Left colon (tissue), 2 donors: Measurements from ENCODE around the gene THUMPD1. TPM values are rescaled to one million over a fixed set of nuclear protein-coding genes. Genes with fewer than 3 reads are reported as not detected.
A peak's percentile ranks its signal among the peaks of the same experiment; 100 is the strongest.
"Not testable (repeated sequence)": the region's sequence is repeated elsewhere in the genome, so short reads cannot be mapped to it uniquely, and the experiment has no call there.

Experiments
- ATAC-seq: fragments of 200-7000 bp; cut with Tn5 transposase; one replicate; pipeline ENCODE4 v1.9.1; 2020; ENCODE audit warnings: mild to moderate bottlenecking, moderate library complexity
- DNase-seq, 2 donors: peaks; one replicate each; pipeline ENCODE4 v3.0.0-alpha.2; 2020
- intact Hi-C, 2 donors: fragments of 100-400 bp; cut with DNase I in 1 of 2; cut with micrococcal nuclease in 1 of 2; formaldehyde crosslinking; loops; one replicate each; pipeline versions ENCODE4 v1.11.2 to v1.14.0; 2022; cut with DNase I, micrococcal nuclease
- long read RNA-seq: library from polyadenylated mRNA; unstranded; transcript quantifications from one replicate; pipeline ENCODE4 v2.0.0, GENCODE V29; 2021
- total RNA-seq, 2 donors: library from RNA; stranded (reverse); fragmentation: NEBNext Ultra II Directional; extraction: Animal tissue kit (Norgen Biotek cat#: 25700); gene quantifications; one replicate each; pipeline ENCODE4 v1.2.1, GENCODE V29; 2021
- donor health status: DM: no; HTN: no; CAD: no.
- donor health status: DM: yes; HTN: yes; CAD: no.

Gene THUMPD1
- 10 to 100 TPM; 28.4 to 30.8 TPM for total RNA-seq
- long read RNA-seq, full-length matches to known transcripts: 68 of 72 reads
- long read RNA-seq, partial matches to known transcripts: 2 of 72 reads
- long read RNA-seq, other reads (novel, unspliced or antisense): 2 of 72 reads

GRCh38 chr16:20741554-20742285 is at the start of gene THUMPD1:
Gene THUMPD1 (minus strand): TSS chr16:20741818. CDS start chr16:20741739, 79 bp downstream.
- DNase-seq (peak; percentile 97 to 99), ATAC-seq (peak; percentile 94)
- intact Hi-C loops: no loop called here

GRCh38 chr16:20789130-20789529 is 47.5 kb upstream of the THUMPD1 start:
- ATAC-seq (no peak), DNase-seq (no peak)
- intact Hi-C loops: no loop called here

- ATAC-seq: no peak
- intact Hi-C loops: no loop called here
These were observed 42.6 kb upstream of the THUMPD1 start for GRCh38 chr16:20784204-20784603.

GRCh38 chr16:20782470-20782869 is 40.9 kb upstream of the THUMPD1 start:
- intact Hi-C loops: no loop called here
- DNase-seq (no peak), ATAC-seq (no peak)

More at GRCh38 chr16:20784204-20784603, 42.6 kb upstream of the THUMPD1 start:
- DNase-seq: no peak

- intact Hi-C loops: no loop called here
- DNase-seq: no peak
- ATAC-seq: no peak
These were observed 40.1 kb upstream of the THUMPD1 start for GRCh38 chr16:20781697-20782096.

GRCh38 chr16:20774703-20775362 is 33.2 kb upstream of the THUMPD1 start:
- DNase-seq: peak; percentile 39 to 80
- peak; percentile 93 for ATAC-seq
- intact Hi-C loops: no loop called here

GRCh38 chr16:20773679-20774078 is 32.1 kb upstream of the THUMPD1 start:
- intact Hi-C loops: no loop called here
- no peak for DNase-seq
- ATAC-seq: no peak

GRCh38 chr16:20768818-20769217 is 27.2 kb upstream of the THUMPD1 start:
- no peak for DNase-seq
- intact Hi-C loops: no loop called here
- ATAC-seq: no peak

GRCh38 chr16:20768121-20768520 is 26.5 kb upstream of the THUMPD1 start:
- DNase-seq (no peak), ATAC-seq (no peak)
- intact Hi-C loops: no loop called here

- ATAC-seq (no peak), DNase-seq (no peak)
- intact Hi-C loops: no loop called here
These were observed 26.0 kb upstream of the THUMPD1 start for GRCh38 chr16:20767577-20767976.

- DNase-seq (no peak), ATAC-seq (no peak)
- intact Hi-C loops: no loop called here
These were observed 24.7 kb upstream of the THUMPD1 start for GRCh38 chr16:20766294-20766693.

GRCh38 chr16:20765732-20766131 is 24.1 kb upstream of the THUMPD1 start:
- no peak for ATAC-seq
- DNase-seq: no peak
- intact Hi-C loops: no loop called here

- DNase-seq, intact Hi-C loops, ATAC-seq: not testable (repeated sequence)
These were observed 22.8 kb upstream of the THUMPD1 start for GRCh38 chr16:20764448-20764847.

GRCh38 chr16:20763461-20764232 is 22.0 kb upstream of the THUMPD1 start, which contains the start of gene ACSM3:
Gene ACSM3 (plus strand): TSS chr16:20764014. CDS start chr16:20770035, 6,021 bp downstream.
- intact Hi-C loops: no loop called here
- ATAC-seq (peak; percentile 98), DNase-seq (peak; percentile 63 to 86)

- no peak for DNase-seq
- ATAC-seq: no peak
- intact Hi-C loops: no loop called here
These were observed 20.9 kb upstream of the THUMPD1 start for GRCh38 chr16:20762404-20763123.

GRCh38 chr16:20761175-20761574 is 19.6 kb upstream of the THUMPD1 start:
- intact Hi-C loops: no loop called here

GRCh38 chr16:20760346-20760745 is 18.7 kb upstream of the THUMPD1 start:
- DNase-seq (no peak), ATAC-seq (no peak)
- intact Hi-C loops: no loop called here

More at GRCh38 chr16:20761175-20761574, 19.6 kb upstream of the THUMPD1 start:
- ATAC-seq (no peak), DNase-seq (no peak)

GRCh38 chr16:20755799-20756198 is 14.2 kb upstream of the THUMPD1 start:
- DNase-seq, ATAC-seq, intact Hi-C loops: not testable (repeated sequence)

- ATAC-seq (no peak), DNase-seq (no peak)
- intact Hi-C loops: no loop called here
These were observed 13.6 kb upstream of the THUMPD1 start for GRCh38 chr16:20755238-20755637.
